Activated naive CD4-positive, alpha-beta T cell treated with anti-CD3 and anti-CD28 coated beads, Interleukin-2, amount 50 U/mL, for 24 hours (primary cell): Measurements from ENCODE around the gene NLRP5.
"Not testable (repeated sequence)": the region's sequence is repeated elsewhere in the genome, so short reads cannot be mapped to it uniquely, and the experiment has no call there.

ENCODE experiments used
- H3K27ac Mint-ChIP-seq: one replicate; pipeline ENCODE4 v1.8.0; 2021; ENCODE audit warnings: mild to moderate bottlenecking, mixed read lengths
- H3K27me3 Mint-ChIP-seq: one replicate; pipeline ENCODE4 v1.8.0; 2021; ENCODE audit warnings: mixed read lengths
- H3K36me3 Mint-ChIP-seq: one replicate; pipeline ENCODE4 v1.8.0; 2021; ENCODE audit warnings: mixed read lengths
- H3K4me1 Mint-ChIP-seq: one replicate; pipeline ENCODE4 v1.8.0; 2021; ENCODE audit warnings: mixed read lengths
- H3K4me3 Mint-ChIP-seq: one replicate; pipeline ENCODE4 v1.8.0; 2021; ENCODE audit warnings: mild to moderate bottlenecking, mixed read lengths
- H3K9me3 Mint-ChIP-seq: one replicate; pipeline ENCODE4 v1.8.0; 2021; ENCODE audit warnings: mixed read lengths

NLRP5 gene

GRCh38 chr19:56088497-56089215 is 102.1 kb downstream of the NLRP5 start:
- no peaks in the 10 kb centered on the region for H3K27me3 Mint-ChIP-seq
- peaks cover 10% of the 10 kb centered on the region for H3K36me3 Mint-ChIP-seq
- H3K27ac Mint-ChIP-seq = no peak overlapping the region
- H3K4me3 Mint-ChIP-seq = no peak overlapping the region
- peaks cover 6% of the 10 kb centered on the region for H3K4me1 Mint-ChIP-seq
- H3K9me3 Mint-ChIP-seq = no peaks in the 10 kb centered on the region

GRCh38 chr19:56089344-56089743 is 102.8 kb downstream of the NLRP5 start:
- Mint-ChIP-seq H3K4me1 (peaks cover 6% of the 10 kb centered on the region), H3K27me3 (no peaks in the 10 kb centered on the region), H3K9me3 (no peaks in the 10 kb centered on the region), H3K4me3 (no peak overlapping the region), H3K36me3 (peaks cover 12% of the 10 kb centered on the region), H3K27ac (no peak overlapping the region)

- H3K27ac Mint-ChIP-seq = no peak overlapping the region
- no peak overlapping the region for H3K4me3 Mint-ChIP-seq
- H3K4me1 Mint-ChIP-seq = peaks cover 6% of the 10 kb centered on the region
- peaks cover 15% of the 10 kb centered on the region for H3K36me3 Mint-ChIP-seq
- no peaks in the 10 kb centered on the region for H3K27me3 Mint-ChIP-seq
- no peaks in the 10 kb centered on the region for H3K9me3 Mint-ChIP-seq
Observed at GRCh38 chr19:56091066-56091490, 104.5 kb downstream of the NLRP5 start.

GRCh38 chr19:56091751-56092546 is 105.4 kb downstream of the NLRP5 start:
- Mint-ChIP-seq H3K4me1 (peaks cover 6% of the 10 kb centered on the region), H3K9me3 (no peaks in the 10 kb centered on the region), H3K4me3 (no peak overlapping the region), H3K27ac (no peak overlapping the region), H3K36me3 (peaks cover 15% of the 10 kb centered on the region), H3K27me3 (no peaks in the 10 kb centered on the region)

GRCh38 chr19:56092685-56093631 is 106.4 kb downstream of the NLRP5 start:
- no peaks in the 10 kb centered on the region for H3K27me3 Mint-ChIP-seq
- peaks cover 15% of the 10 kb centered on the region for H3K36me3 Mint-ChIP-seq
- H3K27ac Mint-ChIP-seq = no peak overlapping the region
- H3K9me3 Mint-ChIP-seq = no peaks in the 10 kb centered on the region
- no peak overlapping the region for H3K4me3 Mint-ChIP-seq
- H3K4me1 Mint-ChIP-seq = peaks cover 6% of the 10 kb centered on the region

GRCh38 chr19:56094449-56094848 is 107.9 kb downstream of the NLRP5 start:
- H3K27ac Mint-ChIP-seq = no peak overlapping the region
- peaks cover 15% of the 10 kb centered on the region for H3K36me3 Mint-ChIP-seq

GRCh38 chr19:56096665-56097064 is 110.1 kb downstream of the NLRP5 start:
- no peaks in the 10 kb centered on the region for H3K4me1 Mint-ChIP-seq
- H3K4me3 Mint-ChIP-seq = no peak overlapping the region
- H3K36me3 Mint-ChIP-seq = peaks cover 17% of the 10 kb centered on the region
- H3K27me3 Mint-ChIP-seq = no peaks in the 10 kb centered on the region
- H3K9me3 Mint-ChIP-seq = no peaks in the 10 kb centered on the region
- no peak overlapping the region for H3K27ac Mint-ChIP-seq

More at GRCh38 chr19:56094449-56094848, 107.9 kb downstream of the NLRP5 start:
- Mint-ChIP-seq H3K4me1 (peaks cover 6% of the 10 kb centered on the region), H3K9me3 (no peaks in the 10 kb centered on the region), H3K27me3 (no peaks in the 10 kb centered on the region), H3K4me3 (no peak overlapping the region)

GRCh38 chr19:56097306-56097705 is 110.7 kb downstream of the NLRP5 start:
- H3K27ac Mint-ChIP-seq = no peak overlapping the region
- no peak overlapping the region for H3K4me3 Mint-ChIP-seq
- H3K4me1 Mint-ChIP-seq = no peaks in the 10 kb centered on the region
- no peaks in the 10 kb centered on the region for H3K9me3 Mint-ChIP-seq
- no peaks in the 10 kb centered on the region for H3K27me3 Mint-ChIP-seq
- peaks cover 17% of the 10 kb centered on the region for H3K36me3 Mint-ChIP-seq

- no peak overlapping the region for H3K27ac Mint-ChIP-seq
- H3K9me3 Mint-ChIP-seq = no peaks in the 10 kb centered on the region
- no peaks in the 10 kb centered on the region for H3K27me3 Mint-ChIP-seq
- H3K4me3 Mint-ChIP-seq = no peak overlapping the region
- H3K4me1 Mint-ChIP-seq = no peaks in the 10 kb centered on the region
- H3K36me3 Mint-ChIP-seq = peaks cover 14% of the 10 kb centered on the region
Observed at GRCh38 chr19:56097776-56098175, 111.2 kb downstream of the NLRP5 start.

GRCh38 chr19:56098237-56098636 is 111.7 kb downstream of the NLRP5 start:
- not testable (repeated sequence) for H3K4me1 Mint-ChIP-seq, H3K27ac Mint-ChIP-seq, H3K4me3 Mint-ChIP-seq, H3K27me3 Mint-ChIP-seq, H3K9me3 Mint-ChIP-seq
- peaks cover 10% of the 10 kb centered on the region for H3K36me3 Mint-ChIP-seq

- H3K27ac Mint-ChIP-seq = no peak overlapping the region
- H3K4me1 Mint-ChIP-seq = no peaks in the 10 kb centered on the region
- peaks cover 6% of the 10 kb centered on the region for H3K36me3 Mint-ChIP-seq
- H3K27me3 Mint-ChIP-seq = no peaks in the 10 kb centered on the region
- no peaks in the 10 kb centered on the region for H3K9me3 Mint-ChIP-seq
- H3K4me3 Mint-ChIP-seq = no peak overlapping the region
Observed at GRCh38 chr19:56098731-56099568, 112.4 kb downstream of the NLRP5 start.

- H3K27me3 Mint-ChIP-seq = no peaks in the 10 kb centered on the region
Observed at GRCh38 chr19:56099638-56100539, 113.3 kb downstream of the NLRP5 start.

GRCh38 chr19:56101095-56101494 is 114.5 kb downstream of the NLRP5 start:
- Mint-ChIP-seq H3K9me3 (no peaks in the 10 kb centered on the region), H3K4me3 (no peak overlapping the region), H3K36me3 (peaks cover 3% of the 10 kb centered on the region), H3K4me1 (peaks cover 14% of the 10 kb centered on the region), H3K27me3 (no peaks in the 10 kb centered on the region), H3K27ac (no peak overlapping the region)

More at GRCh38 chr19:56099638-56100539, 113.3 kb downstream of the NLRP5 start:
- Mint-ChIP-seq H3K9me3 (no peaks in the 10 kb centered on the region), H3K4me1 (peaks cover 4% of the 10 kb centered on the region), H3K36me3 (peaks cover 6% of the 10 kb centered on the region), H3K4me3 (no peak overlapping the region), H3K27ac (no peak overlapping the region)
